Amniotic stem cell (primary cell): Measurements from ENCODE around the gene TLCD2.
"Not testable (repeated sequence)": the region's sequence is repeated elsewhere in the genome, so short reads cannot be mapped to it uniquely, and the experiment has no call there.

Source experiments
- DNase-seq: peaks from one replicate; lab custom pipeline; 2025; lab: John Stamatoyannopoulos, UW

TLCD2 gene

GRCh38 chr17:1735834-1736347 lies 25.7 kb upstream of the TLCD2 start:
- DNase-seq: no peak

- DNase-seq: no peak
These were observed 25.2 kb upstream of the TLCD2 start for GRCh38 chr17:1735418-1735817.

- DNase-seq: no peak
These were observed 23.6 kb upstream of the TLCD2 start for GRCh38 chr17:1733759-1734158.

- DNase-seq: no peak
These were observed 22.7 kb upstream of the TLCD2 start for GRCh38 chr17:1732833-1733321.

GRCh38 chr17:1732241-1732832 lies 22.2 kb upstream of the TLCD2 start:
- DNase-seq: no peak

- DNase-seq: no peak
These were observed 21.0 kb upstream of the TLCD2 start for GRCh38 chr17:1731194-1731506.

GRCh38 chr17:1730326-1731193 lies 20.4 kb upstream of the TLCD2 start:
- no peak for DNase-seq

- no peak for DNase-seq
These were observed 19.8 kb upstream of the TLCD2 start for GRCh38 chr17:1729966-1730325.

- DNase-seq: no peak
These were observed 17.9 kb upstream of the TLCD2 start for GRCh38 chr17:1727876-1728630.

GRCh38 chr17:1727258-1727789 lies 17.1 kb upstream of the TLCD2 start:
- no peak for DNase-seq

GRCh38 chr17:1726626-1727257 lies 16.6 kb upstream of the TLCD2 start:
- DNase-seq: no peak

- DNase-seq: no peak
These were observed 15.7 kb upstream of the TLCD2 start for GRCh38 chr17:1725642-1726511.

- DNase-seq: no peak
These were observed 14.9 kb upstream of the TLCD2 start for GRCh38 chr17:1724869-1725641.

- peak; percentile 63 for DNase-seq
These were observed 14.2 kb upstream of the TLCD2 start, which contains the start of gene WDR81 for GRCh38 chr17:1724351-1724868. WDR81 (plus strand) TSS chr17:1724704; CDS start chr17:1724960, 256 bp downstream.

- not testable (repeated sequence) for DNase-seq
These were observed 11.8 kb upstream of the TLCD2 start for GRCh38 chr17:1722022-1722421.

GRCh38 chr17:1720856-1721386 lies 10.7 kb upstream of the TLCD2 start:
- DNase-seq: peak; percentile 29

- no peak for DNase-seq
These were observed 8.4 kb upstream of the TLCD2 start for GRCh38 chr17:1718362-1719165.

- peak; percentile 92 for DNase-seq
These were observed 6.9 kb upstream of the TLCD2 start for GRCh38 chr17:1716912-1717695.
